Measurements from ENCODE around the gene RASA3.
A peak's percentile ranks its signal among the peaks of the same experiment; 100 is the strongest.
"Not testable (repeated sequence)": the region's sequence is repeated elsewhere in the genome, so short reads cannot be mapped to it uniquely, and the experiment has no call there.

Gene RASA3

GRCh38 chr13:114142137-114142550 is 9.7 kb upstream of the RASA3 start:
- no peak for DNase-seq (ENCODE audit: low spot score)

- no peak for DNase-seq (ENCODE audit: low spot score)
Measured at GRCh38 chr13:114141261-114141996, 9.0 kb upstream of the RASA3 start.

- DNase-seq (ENCODE audit: low spot score): no peak
Measured at GRCh38 chr13:114140906-114141250, 8.5 kb upstream of the RASA3 start.

DNA sequence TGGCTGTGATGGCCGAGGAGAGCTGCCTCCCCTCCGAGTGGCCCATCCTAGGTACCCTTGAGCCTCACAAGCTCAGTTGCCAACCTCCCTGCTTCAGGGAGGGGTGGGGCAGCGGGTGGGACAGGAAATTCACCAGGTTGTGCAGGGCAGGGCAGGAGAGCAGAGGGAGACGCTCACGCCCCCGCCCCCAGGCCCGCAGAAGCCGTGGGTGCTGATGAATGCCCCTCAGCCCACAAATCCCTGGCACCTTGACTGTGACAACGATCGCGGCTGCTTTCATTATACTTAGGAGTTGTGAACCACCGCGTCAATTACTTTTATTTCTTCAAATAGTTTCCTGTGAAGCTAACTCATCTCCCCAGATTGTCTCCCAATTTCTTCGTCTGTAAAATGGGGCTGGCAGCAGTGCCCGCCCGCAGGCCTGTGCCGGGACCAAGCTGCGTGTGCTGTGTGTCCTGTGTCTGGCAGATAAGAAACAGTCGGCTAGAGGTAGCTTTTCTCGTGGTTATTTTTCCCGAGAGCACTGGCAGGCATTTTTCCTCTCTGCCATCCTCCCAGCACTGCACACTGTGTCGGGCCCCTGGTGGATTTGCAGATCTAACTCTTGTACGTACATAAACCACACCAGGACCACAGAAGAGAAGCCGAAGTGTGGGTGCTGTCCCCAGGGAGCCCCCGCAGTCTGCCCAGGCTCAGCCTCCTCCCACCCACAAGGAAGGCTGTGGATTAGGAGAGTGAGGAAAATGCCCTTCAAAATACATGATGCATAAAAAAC is 7.9 kb upstream of the RASA3 start:
- no peak for DNase-seq (ENCODE audit: low spot score)

DNA sequence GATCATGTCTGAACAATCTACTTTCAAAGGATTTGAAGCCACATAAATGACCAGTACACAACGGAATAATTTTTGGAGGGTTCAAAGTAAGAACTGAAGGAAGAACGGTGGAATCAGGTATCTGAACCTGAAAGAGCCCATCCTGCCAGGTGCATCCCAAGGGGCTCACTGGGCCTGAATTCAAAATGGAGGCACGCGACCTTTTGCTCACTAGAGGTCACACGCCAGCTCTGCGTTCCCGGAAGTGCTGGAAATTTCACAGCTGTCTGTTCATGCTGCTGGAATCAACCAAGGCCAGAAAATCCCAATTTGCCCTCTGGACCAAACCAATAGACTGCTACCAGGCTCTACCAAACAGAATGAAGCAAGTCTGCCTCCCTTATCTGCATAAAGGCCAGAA is 4.2 kb upstream of the RASA3 start:
- DNase-seq (ENCODE audit: low spot score): no peak

DNA sequence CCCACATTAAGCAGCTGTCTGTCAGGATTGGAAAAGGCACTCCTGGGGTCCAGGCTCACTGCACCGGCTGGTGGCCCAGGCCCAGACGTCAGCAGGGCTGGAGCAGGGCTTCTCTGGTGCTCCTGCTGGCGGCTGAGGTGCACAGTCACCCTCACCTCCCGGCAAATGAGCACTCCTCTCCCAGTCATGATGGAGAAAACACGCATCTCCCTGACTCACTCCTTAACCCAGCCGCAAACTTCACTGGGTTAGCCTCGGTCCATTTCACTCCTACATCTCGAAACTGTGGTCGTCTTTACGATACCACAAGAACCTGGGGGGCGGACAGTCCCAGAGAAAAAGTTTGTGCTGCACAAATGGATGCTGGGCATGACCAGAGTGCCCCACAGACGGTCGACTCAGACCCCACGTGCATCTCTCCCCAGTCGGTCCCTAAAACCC is 3.3 kb upstream of the RASA3 start:
- no peak for DNase-seq (ENCODE audit: low spot score)

- no peak for DNase-seq (ENCODE audit: low spot score)
Measured at GRCh38 chr13:114134944-114135610, 2.7 kb upstream of the RASA3 start.

DNA sequence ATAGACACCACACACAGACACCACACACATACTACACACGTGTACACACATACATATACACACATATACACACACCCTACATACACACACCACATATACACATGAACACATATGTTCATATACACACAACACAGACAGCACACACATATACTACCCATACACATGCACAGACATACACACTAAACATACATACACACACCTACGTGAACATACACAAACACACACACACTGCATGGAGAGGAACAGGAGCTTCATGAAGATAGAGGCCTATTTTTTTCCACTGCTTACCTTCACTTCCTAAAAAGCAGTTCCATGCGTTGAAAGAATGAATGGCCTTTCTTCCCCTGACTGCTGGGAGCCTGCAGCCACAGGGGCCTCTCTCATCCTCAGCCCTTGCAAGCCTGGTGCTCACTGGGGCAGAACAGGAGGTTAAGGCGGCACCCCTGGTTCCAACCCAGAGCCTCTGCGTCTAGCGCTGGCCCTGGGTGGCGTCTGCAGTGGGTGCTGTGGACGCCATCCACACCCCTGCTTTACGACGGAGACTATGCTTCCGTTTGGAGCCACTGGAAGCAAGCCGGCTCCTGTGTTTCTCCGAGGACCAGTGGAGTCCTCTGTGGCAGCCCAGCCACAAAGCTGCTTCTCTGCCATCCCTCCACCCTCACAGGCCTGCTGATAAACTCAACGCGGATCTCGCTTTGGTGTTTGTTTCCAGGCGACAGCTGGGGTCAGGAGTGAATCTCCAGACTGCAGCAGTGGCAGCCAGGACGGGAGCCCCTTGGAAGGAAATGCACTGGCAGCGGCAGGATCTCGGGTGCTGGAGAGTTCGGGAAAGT is 1.9 kb upstream of the RASA3 start:
- DNase-seq (ENCODE audit: low spot score): no peak

DNA sequence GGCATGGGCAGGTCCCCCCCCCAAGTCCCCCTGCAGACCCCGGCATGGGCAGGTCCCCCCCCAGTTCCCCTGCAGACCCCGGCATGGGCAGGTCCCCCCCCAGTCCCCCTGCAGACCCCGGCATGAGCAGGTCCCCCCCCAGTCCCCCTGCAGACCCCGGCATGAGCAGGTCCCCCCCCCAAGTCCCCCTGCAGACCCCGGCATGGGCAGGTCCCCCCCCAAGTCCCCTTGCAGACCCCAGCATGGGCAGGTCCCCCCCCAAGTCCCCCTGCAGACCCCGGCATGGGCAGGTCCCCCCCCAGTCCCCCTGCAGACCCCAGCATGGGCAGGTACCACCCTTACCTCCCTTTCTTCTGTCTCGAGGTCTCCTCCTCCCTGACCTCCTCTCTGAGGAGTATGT is 1.1 kb upstream of the RASA3 start:
- not testable (repeated sequence) for DNase-seq (ENCODE audit: low spot score)

DNA sequence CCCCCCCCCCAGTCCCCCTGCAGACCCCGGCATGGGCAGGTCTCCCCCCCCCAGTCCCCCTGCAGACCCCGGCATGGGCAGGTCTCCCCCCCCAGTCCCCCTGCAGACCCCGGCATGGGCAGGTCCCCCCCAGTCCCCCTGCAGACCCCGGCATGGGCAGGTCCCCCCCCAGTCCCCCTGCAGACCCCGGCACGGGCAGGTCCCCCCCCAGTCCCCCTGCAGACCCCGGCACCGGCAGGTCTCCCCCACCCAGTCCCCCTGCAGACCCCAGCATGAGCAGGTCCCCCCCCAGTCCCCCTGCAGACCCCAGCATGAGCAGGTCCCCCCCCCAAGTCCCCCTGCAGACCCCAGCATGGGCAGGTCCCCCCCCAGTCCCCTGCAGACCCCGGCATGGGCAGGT is 703 bp upstream of the RASA3 start:
- DNase-seq (ENCODE audit: low spot score): not testable (repeated sequence)

DNA sequence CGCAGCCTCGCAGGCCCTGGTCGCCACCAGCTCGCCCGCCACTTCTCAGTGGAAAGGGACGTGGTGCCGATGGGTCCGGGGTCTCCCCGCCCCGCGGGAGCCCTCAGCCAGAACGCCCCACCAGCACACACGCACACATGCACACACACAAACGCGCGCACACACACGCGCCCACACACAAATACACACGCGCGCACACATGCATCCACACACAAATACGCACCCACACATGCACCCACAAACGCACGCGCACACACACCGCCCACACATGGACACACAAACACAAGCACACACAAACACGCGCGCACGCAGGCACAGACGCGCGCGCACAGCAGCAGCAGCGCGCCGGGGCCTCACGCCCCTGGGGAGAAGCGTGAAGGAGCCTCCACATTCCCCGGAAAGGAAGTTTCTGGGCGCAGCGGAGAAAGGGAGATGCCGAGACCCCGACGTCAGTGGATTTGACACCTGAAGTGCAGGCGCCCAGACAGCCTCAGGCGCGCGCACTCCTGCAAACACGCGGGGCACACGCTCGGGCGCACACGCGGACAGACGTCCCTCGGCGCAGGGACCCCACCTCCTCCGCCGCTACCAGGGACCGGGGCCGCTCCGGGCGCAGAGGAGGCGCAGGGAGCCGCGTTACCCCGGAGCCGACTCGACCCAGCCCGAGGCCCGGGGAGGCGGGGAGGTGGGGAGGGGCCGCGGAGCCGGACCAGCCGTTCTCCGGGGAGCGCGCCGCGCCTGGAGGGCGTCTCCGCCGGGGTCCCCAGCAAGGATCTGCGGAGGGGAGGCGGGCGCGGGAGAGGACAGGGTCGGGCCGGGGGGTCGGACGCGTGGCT is 622 bp downstream of the RASA3 start:
- DNase-seq (ENCODE audit: low spot score): peak; percentile 78

DNA sequence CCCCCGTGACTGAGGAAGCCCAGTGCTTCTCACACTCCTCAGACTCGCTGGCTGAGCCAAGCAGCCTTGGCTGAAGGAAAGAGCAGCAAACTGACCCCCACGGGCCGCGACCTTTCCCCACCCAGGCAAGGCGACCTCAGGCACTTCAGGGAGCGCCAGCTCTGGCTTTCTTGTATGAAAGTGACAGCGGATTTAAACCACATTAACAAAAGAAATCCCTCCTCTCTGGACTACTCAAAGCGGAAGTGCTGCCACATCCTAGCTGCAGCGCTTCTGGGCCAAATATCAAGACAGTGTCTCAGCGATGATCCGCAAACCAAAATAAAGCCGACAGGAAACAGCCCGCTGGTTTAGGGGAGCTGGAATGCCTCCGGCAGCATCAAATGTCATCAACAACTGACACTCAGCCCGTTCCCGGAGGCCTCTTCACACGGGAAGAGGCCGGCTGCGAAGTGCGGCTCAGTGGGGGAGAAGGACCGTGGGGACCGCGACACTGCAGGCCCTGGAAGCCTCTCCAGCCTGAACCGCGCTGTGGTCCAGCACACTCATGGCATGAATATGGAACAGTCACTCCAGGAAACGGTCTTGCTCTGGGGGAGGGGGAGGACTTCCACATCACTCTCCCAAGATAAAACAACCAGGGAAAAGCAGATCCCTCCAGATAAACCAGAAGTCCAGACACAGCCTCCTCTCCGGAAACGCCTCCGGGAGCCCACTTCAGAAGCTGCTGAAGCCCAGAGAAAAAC is 1.4 kb downstream of the RASA3 start:
- DNase-seq (ENCODE audit: low spot score): peak; percentile 40

- DNase-seq (ENCODE audit: low spot score): no peak
Measured at GRCh38 chr13:114130131-114130836, 2.1 kb downstream of the RASA3 start.

GRCh38 chr13:114129649-114130062 is 2.8 kb downstream of the RASA3 start:
- no peak for DNase-seq (ENCODE audit: low spot score)

- no peak for DNase-seq (ENCODE audit: low spot score)
Measured at GRCh38 chr13:114128624-114129522, 3.5 kb downstream of the RASA3 start.

DNA sequence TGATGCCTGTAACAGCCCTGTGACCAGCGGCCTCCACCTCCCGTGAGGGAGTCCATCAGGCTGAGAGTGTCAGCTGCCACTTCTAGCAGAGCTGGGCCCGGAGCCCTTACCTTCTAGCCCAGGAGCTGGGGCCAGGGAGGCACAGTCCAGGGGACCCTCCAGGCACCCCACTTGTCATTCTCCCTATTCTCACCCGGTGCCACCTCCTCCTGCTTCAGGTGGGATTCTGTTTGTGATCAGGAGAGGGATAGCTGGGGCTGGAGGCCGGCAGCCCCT is 4.1 kb downstream of the RASA3 start:
- DNase-seq (ENCODE audit: low spot score): no peak

DNA sequence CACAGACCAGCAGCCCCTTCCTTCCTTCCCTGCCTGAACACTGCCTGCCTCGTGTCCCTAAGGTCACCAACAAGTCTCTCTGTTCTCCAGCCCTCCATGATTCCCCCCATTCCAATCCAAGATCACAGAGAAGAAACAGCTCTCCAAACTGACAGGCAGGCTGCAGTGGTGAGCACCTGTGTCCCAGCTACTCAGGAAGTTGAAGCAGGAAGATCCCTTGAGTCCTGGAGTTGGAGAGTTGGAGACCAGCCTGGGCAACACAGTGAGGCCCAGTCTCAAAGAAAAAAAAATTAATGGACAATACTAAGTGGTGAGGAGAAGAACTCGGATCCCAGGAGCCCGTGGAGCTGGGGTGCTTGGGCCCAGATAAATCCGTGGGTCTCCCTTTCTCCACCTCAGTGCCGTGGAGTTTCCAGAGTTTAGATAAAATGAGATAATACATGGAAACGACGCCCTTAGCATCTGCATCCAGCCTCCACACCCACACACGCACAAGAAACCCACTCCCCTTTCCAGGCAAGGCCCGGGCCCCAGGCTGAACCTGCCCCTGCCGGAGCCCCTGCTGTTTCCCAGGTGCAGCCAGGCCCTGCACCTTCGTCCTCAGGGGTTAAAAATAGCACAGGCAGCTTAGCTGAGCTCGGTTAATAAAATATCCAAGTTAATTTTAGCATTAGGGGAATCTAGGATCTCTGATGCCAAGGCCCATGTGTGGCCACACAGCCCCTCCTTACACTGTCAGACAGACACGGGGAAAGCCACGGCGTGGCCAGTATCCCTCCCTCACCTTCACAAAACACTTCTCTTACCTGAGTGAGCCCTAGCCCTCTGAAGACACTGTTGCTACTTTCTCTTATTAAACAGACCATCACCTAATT is 4.7 kb downstream of the RASA3 start:
- DNase-seq (ENCODE audit: low spot score): no peak

Measured in D341Med (cell line).